CD4-positive, alpha-beta T cell (primary cell): ENCODE measurements around the gene ATF4. TPM values are rescaled to one million over a fixed set of nuclear protein-coding genes. Genes with fewer than 3 reads are reported as not detected.

ENCODE experiments used
- ATAC-seq: fragments of 200-7000 bp; cut with Tn5 transposase; one replicate; pipeline ENCODE4 v1.10.0; 2022; ENCODE audit warnings: mild to moderate bottlenecking; ENCODE audit not compliant: poor library complexity
- CTCF ChIA-PET: fragments of 350-600 bp; sonication (Branson Sonifier 250); formaldehyde crosslinking; loops from one replicate; lab custom pipeline; 2021; ENCODE audit warnings: antibody characterized with exemption, inconsistent platforms; lab: Charles Lee
- POLR2A ChIA-PET: fragments of 350-600 bp; sonication (Branson Sonifier 250); formaldehyde crosslinking; loops from one replicate; lab custom pipeline; 2021; ENCODE audit warnings: antibody characterized with exemption, inconsistent platforms; lab: Charles Lee
- DNase-seq, 14 experiments: peaks; one replicate each; pipeline ENCODE4 v3.0.0-alpha.2; 2013 to 2020; ENCODE audit warnings: mixed read lengths in 2 of 14
- H3K27ac ChIP-seq, 2 donors: one replicate each; pipeline versions ENCODE4 v1.5.1 to v1.7.0; 2013; ENCODE audit warnings: low read length in 2 of 2, low read depth in 1 of 2, mild to moderate bottlenecking in 1 of 2
- H3K27me3 ChIP-seq, 2 experiments: 1 replicate in 1 of 2; 2 replicates in 1 of 2; pipeline versions ENCODE4 v1.6.1 to v1.7.0; 2013; ENCODE audit warnings: low read length in 2 of 2, control low read depth in 1 of 2, mild to moderate bottlenecking in 1 of 2, moderate library complexity in 1 of 2; ENCODE audit not compliant: insufficient read depth in 2 of 2, control insufficient read depth in 1 of 2
- H3K36me3 ChIP-seq: one replicate; pipeline ENCODE4 v1.6.1; 2013; ENCODE audit warnings: low read length, control low read depth; ENCODE audit not compliant: insufficient read depth
- H3K4me1 ChIP-seq: one replicate; pipeline ENCODE4 v1.6.1; 2013; ENCODE audit warnings: low read length, control low read depth; ENCODE audit not compliant: insufficient read depth
- H3K4me3 ChIP-seq: one replicate; pipeline ENCODE4 v1.5.1; 2013; ENCODE audit warnings: mild to moderate bottlenecking, low read length, moderate library complexity
- H3K9me3 ChIP-seq, 2 experiments: 1 replicate in 1 of 2; 2 replicates in 1 of 2; pipeline versions ENCODE4 v1.6.1 to v1.7.0; 2013; ENCODE audit warnings: low read length in 2 of 2, mild to moderate bottlenecking in 2 of 2, control low read depth in 1 of 2, moderate library complexity in 1 of 2; ENCODE audit not compliant: control insufficient read depth in 1 of 2, insufficient read depth in 1 of 2
- H3K27ac Mint-ChIP-seq: one replicate; pipeline ENCODE4 v1.8.0; 2020; ENCODE audit warnings: mixed read lengths
- H3K27me3 Mint-ChIP-seq: one replicate; pipeline ENCODE4 v1.8.0; 2021; ENCODE audit warnings: mixed read lengths
- H3K36me3 Mint-ChIP-seq: one replicate; pipeline ENCODE4 v1.8.0; 2021; ENCODE audit warnings: low read depth, mixed read lengths
- H3K4me1 Mint-ChIP-seq: one replicate; pipeline ENCODE4 v1.8.0; 2021; ENCODE audit warnings: low read depth, mixed read lengths
- H3K4me3 Mint-ChIP-seq: one replicate; pipeline ENCODE4 v1.8.0; 2020; ENCODE audit warnings: mild to moderate bottlenecking, mixed read lengths
- H3K9me3 Mint-ChIP-seq: one replicate; pipeline ENCODE4 v1.8.0; 2020; ENCODE audit warnings: mixed read lengths
- intact Hi-C, 2 experiments: fragments of 100-400 bp; cut with DNase I in 1 of 2; cut with micrococcal nuclease in 1 of 2; formaldehyde crosslinking; loops; one replicate each; pipeline versions ENCODE4 v1.15.1 to v1.9.0; 2023 to 2025; cut with DNase I, micrococcal nuclease
- total RNA-seq, 174 experiments: library from RNA in 2 of 174; stranded (reverse) in 2 of 174; gene quantifications; one replicate each; pipeline ENCODE4 v1.2.3 and lab custom pipeline; 2021 to 2026
- TF ChIP-seq, protein P1 (sequence below): fragments of 200-600 bp; IDR thresholded peaks from one replicate; pipeline ENCODE4 v1.8.0; 2022; ENCODE audit warnings: antibody characterized with exemption, mild to moderate bottlenecking

The ATF4 gene
- total RNA-seq, 2 experiments from 2014 or later, result 358 to 365 TPM

GRCh38 chr22:39571538-39571937, 51.2 kb downstream of the ATF4 start:
- Histone ChIP-seq H3K4me3 (no peak overlapping the region), H3K36me3 (no peaks in the 10 kb centered on the region), H3K4me1 (peaks cover 17% of the 10 kb centered on the region), H3K27me3 (peaks cover 0 to 1% of the 10 kb centered on the region in 2 experiments), H3K27ac (no peak overlapping the region), H3K9me3 (no peaks in the 10 kb centered on the region)
- Mint-ChIP-seq H3K9me3 (no peaks in the 10 kb centered on the region), H3K36me3 (no peaks in the 10 kb centered on the region), H3K4me1 (peaks cover 16% of the 10 kb centered on the region), H3K27ac (no peak overlapping the region), H3K4me3 (no peak overlapping the region), H3K27me3 (no peaks in the 10 kb centered on the region)
- intact Hi-C loops, result no loop called here
- POLR2A ChIA-PET, result no interaction called here
- CTCF ChIA-PET, result no interaction called here
- ATAC-seq (no peak), DNase-seq (no peak)
- TF ChIP-seq, protein P1, sequence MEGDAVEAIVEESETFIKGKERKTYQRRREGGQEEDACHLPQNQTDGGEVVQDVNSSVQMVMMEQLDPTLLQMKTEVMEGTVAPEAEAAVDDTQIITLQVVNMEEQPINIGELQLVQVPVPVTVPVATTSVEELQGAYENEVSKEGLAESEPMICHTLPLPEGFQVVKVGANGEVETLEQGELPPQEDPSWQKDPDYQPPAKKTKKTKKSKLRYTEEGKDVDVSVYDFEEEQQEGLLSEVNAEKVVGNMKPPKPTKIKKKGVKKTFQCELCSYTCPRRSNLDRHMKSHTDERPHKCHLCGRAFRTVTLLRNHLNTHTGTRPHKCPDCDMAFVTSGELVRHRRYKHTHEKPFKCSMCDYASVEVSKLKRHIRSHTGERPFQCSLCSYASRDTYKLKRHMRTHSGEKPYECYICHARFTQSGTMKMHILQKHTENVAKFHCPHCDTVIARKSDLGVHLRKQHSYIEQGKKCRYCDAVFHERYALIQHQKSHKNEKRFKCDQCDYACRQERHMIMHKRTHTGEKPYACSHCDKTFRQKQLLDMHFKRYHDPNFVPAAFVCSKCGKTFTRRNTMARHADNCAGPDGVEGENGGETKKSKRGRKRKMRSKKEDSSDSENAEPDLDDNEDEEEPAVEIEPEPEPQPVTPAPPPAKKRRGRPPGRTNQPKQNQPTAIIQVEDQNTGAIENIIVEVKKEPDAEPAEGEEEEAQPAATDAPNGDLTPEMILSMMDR, result no peak

Other genes with a start within 250 kb of the ATF4 start
- gene RPL3, start 200.9 kb upstream of the ATF4 start, total RNA-seq, result 1,000 to 10,000 TPM; 3,952 to 3,974 TPM
- under 1 TPM; 0.44 to 0.59 TPM for gene SYNGR1, start 170.6 kb upstream of the ATF4 start, total RNA-seq
- 10 to 100 TPM; 19.8 to 20.1 TPM for gene TAB1, start 120.8 kb upstream of the ATF4 start, total RNA-seq
- under 1 TPM in 1 of 2 experiments, not detected in 1; 0.17 TPM for gene MGAT3, start 63.5 kb upstream of the ATF4 start, total RNA-seq
- 10 to 100 TPM; 19.8 to 20.4 TPM for gene MIEF1, start 18.3 kb upstream of the ATF4 start, total RNA-seq
- 10 to 100 TPM; 65.8 to 69.7 TPM for gene RPS19BP1, start 12.2 kb downstream of the ATF4 start, total RNA-seq
- 10 to 100 TPM; 29.2 to 30.1 TPM for gene CACNA1I, start 50.2 kb downstream of the ATF4 start, total RNA-seq